NCI-H187 treated with DMSO at 0.1 percent for 48 hours (cell line): Measurements from ENCODE around the gene GPRC5D.

Experiments
- DNase-seq: peaks from one replicate; lab custom pipeline; 2025; lab: John Stamatoyannopoulos, UW

Gene GPRC5D

GRCh38 chr12:12907552-12907951 lies 44.4 kb downstream of the GPRC5D start:
- DNase-seq: no peak

GRCh38 chr12:12903642-12904609 lies 48.0 kb downstream of the GPRC5D start:
- no peak for DNase-seq

GRCh38 chr12:12902036-12902435 lies 49.9 kb downstream of the GPRC5D start:
- DNase-seq: no peak

- DNase-seq: no peak
Measured at GRCh38 chr12:12901158-12901791, 50.7 kb downstream of the GPRC5D start.

GRCh38 chr12:12900786-12901157 lies 51.2 kb downstream of the GPRC5D start:
- DNase-seq: no peak

GRCh38 chr12:12899530-12900380 lies 52.2 kb downstream of the GPRC5D start:
- DNase-seq: no peak

GRCh38 chr12:12898911-12899511 lies 53.0 kb downstream of the GPRC5D start:
- DNase-seq: no peak

GRCh38 chr12:12898136-12898717 lies 53.7 kb downstream of the GPRC5D start:
- no peak for DNase-seq

GRCh38 chr12:12897302-12897701 lies 54.7 kb downstream of the GPRC5D start:
- no peak for DNase-seq

- DNase-seq: no peak
Measured at GRCh38 chr12:12896260-12896659, 55.7 kb downstream of the GPRC5D start.

GRCh38 chr12:12893438-12893837 lies 58.5 kb downstream of the GPRC5D start:
- DNase-seq: no peak

- DNase-seq: peak; percentile 31
Measured at GRCh38 chr12:12892681-12893141, 59.3 kb downstream of the GPRC5D start.

GRCh38 chr12:12891881-12892355 lies 60.1 kb downstream of the GPRC5D start:
- DNase-seq: no peak

- DNase-seq: no peak
Measured at GRCh38 chr12:12891080-12891880, 60.7 kb downstream of the GPRC5D start, which contains the start of gene GPRC5A. Gene GPRC5A, plus strand, starts transcription at chr12:12891562. Its CDS starts 16,688 bp downstream, at chr12:12908250.
